WI38 (cell line): ENCODE data around the gene TSPAN1.

ENCODE experiments used
- H3K4me3 ChIP-seq: 2 replicates; pipeline ENCODE4 v1.5.1; 2011; ENCODE audit warnings: low read depth, mild to moderate bottlenecking, control low read depth, low read length
- CTCF ChIP-seq: IDR thresholded peaks from 2 replicates; pipeline ENCODE4 v1.5.1; 2012; ENCODE audit warnings: low read depth, mild to moderate bottlenecking, control low read depth, low read length

TSPAN1 gene

DNA sequence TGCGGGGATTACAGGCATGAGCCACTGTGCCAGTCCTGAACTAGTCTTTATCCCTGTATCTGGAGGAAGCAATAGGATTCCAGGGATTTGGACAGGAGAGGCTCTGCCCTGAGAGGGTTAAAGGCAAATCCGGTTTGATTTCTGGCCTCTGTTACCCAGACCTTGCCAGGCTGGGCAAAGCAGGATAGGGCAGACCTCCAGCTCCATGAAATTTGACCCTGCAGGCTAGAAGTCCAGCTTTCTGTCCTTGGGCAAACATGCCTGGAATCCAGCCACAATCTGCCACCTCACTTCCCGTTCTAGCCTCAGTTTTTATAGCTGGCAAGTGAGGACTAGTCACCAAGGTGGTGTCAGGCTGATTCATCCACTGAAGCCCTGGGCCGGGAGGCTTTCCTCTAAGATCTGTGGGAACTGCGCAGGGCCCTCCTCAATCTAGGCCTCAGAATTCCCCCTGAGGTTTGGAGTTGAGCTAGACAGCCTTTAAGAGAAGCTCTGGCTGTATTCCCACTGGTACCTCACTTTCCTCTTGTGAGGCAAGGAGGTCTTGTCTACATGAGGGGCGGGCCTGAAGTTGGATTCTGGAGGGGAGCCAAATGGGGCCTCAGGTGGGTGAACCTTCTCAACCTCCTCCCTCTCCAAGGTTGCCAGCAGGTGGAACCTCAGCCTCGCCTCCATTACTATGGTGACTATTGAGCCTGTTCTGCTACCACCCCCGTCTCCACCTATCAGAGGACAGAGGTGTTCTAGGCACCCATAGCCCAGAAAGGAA lies 8.4 kb downstream of the TSPAN1 start:
- no peak for TF ChIP-seq CTCF
- no peak overlapping the region for H3K4me3 ChIP-seq

- TF ChIP-seq CTCF, result no peak
- H3K4me3 ChIP-seq, result no peak overlapping the region
Measured at GRCh38 chr1:46183926-46184557, 9.2 kb downstream of the TSPAN1 start.

DNA sequence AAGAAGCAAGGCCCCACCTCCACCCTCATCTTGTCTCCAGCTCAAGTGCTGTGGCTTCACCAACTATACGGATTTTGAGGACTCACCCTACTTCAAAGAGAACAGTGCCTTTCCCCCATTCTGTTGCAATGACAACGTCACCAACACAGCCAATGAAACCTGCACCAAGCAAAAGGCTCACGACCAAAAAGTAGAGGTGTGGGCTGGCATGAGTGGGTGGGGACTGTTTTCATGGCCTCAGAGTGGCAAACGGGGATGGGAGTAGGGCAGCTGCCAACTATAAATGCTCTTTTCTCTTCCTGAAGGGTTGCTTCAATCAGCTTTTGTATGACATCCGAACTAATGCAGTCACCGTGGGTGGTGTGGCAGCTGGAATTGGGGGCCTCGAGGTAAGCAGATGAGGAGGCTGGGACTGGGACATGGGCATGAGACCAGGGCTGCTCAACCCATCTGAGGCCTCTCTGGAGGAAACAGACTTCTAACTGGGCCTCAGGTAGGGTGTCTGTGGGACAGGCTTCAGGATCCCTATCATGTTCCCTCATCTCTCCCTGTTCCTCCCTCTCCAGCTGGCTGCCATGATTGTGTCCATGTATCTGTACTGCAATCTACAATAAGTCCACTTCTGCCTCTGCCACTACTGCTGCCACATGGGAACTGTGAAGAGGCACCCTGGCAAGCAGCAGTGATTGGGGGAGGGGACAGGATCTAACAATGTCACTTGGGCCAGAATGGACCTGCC lies 10.2 kb downstream of the TSPAN1 start:
- H3K4me3 ChIP-seq, result no peak overlapping the region
- no peak for TF ChIP-seq CTCF

DNA sequence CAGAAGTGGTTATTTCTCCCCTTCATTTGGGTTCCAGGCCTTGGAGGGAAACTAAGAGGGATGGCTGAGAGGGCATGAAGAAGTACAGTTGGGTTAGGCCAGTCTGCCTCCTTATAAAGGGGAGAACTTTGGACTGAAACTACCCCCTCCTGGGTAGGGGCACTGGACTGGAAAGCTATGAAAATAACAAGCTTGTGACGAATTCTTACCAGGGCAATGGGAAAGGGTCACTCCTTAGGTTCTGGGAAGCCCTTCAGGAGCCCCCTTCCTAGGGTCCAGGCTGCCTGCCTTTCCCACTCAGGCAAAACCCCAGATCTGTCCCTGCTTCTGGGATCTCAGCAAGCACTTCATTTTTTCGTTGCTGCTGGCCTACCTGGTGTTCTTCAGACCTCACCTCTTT lies 11.2 kb downstream of the TSPAN1 start:
- H3K4me3 ChIP-seq, result no peak overlapping the region
- TF ChIP-seq CTCF, result no peak

DNA sequence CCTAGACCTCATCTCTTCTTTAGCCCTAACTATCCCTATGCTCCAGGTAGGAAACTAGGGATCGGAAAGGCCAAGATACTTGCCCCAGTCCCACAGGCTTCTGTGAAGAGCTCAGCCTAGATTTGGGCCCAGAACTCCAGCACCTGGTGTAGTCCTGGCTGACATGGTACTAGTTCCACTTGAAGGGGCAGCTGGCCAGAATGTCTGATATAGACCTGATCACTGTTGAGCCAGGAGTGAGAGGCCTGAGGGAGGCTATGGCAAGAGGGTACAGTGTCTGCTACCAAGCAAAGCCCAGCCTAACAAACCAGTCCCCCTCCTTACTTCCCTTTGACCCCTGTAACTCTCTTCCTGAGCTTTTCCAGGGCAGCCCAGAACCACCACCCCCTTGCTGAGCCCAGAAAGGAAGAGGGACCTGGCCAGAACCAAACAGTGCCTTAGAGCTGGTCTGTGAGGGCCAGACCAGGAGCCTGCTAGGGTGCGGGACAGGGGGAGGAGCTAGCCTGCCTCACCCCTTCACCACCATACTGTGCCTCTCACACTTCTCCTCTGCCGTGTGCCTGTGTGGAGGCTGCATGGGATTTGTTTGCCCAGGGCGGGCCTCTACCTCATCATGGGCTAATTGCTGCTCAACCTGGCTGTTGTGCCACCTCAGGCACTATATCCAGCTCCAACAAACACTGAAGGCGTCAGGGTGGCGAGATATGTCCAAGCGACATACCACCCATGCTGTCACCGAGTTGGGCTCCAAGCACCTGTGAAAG lies 12.4 kb downstream of the TSPAN1 start:
- no peak overlapping the region for H3K4me3 ChIP-seq
- TF ChIP-seq CTCF, result no peak

DNA sequence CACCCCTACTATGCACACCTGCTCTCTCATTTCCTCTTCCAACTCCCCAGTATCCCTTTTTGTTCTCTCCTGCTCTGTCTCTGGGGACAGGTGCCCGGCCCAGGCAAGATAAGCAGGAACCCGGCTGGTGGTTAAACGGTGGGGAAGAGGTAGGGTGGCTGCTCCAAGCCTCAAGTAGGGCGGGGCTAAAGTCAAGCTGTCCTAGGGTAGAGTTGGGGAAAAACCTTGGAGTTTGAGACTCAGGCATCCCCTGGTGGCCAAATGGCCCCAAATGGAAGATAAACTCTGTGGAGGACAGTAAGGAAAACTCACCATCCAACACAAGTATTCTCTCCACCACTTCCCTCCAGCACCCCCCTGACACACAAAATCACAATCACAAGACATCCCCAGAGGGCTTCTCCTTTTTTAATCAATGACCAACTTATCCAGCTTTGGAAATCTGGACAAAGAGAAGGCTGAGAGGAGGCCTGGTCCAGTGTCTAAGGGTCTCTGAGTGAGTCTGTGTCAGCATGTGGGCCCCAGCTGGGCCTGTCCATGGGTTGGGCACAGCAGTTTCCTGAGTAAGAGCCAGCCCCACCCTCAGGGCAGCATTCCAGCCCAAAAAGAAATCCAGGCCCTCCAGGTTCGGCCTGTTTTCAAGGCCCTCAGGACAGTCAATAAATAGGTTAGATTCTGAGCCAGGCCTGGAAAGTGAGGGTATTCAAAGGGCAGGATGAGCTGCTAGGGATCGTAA lies 13.6 kb downstream of the TSPAN1 start:
- TF ChIP-seq CTCF, result no peak
- H3K4me3 ChIP-seq, result no peak overlapping the region
